ENCODE measurements around the gene MTCL1.

MTCL1 gene

DNA sequence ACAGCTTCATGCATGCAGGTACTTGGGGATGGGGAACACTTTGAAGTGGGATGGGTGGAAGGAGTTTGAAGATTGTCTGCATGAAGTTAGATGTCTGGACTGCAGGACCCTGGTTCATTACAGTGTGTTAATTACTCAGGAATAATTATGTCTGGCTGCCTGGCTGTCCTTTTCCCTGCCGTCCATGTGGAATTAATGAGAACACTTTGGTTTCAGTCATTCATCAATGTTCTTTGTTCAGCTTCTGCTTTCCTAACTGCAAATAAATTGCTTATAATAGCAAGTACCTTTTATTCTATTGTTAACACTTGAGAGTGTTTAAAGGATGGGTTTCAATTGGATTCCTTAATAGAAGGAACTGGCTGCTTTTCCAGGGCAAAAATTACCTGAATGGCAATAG is 35.8 kb downstream of the MTCL1 start:
- no peak for TF ChIP-seq POLR2AphosphoS5 (IDR thresholded peaks at IDR 0.05; ENCODE audit: low read depth, low read length)
- TF ChIP-seq SIN3A (IDR thresholded peaks at IDR 0.05; ENCODE audit: borderline replicate concordance, insufficient read depth, low read length): no peak
- no peak for TF ChIP-seq FOXP2 (optimal IDR thresholded peaks at IDR 0.05; ENCODE audit: borderline replicate concordance, extremely low read depth, extremely low read length, insufficient read depth)

DNA sequence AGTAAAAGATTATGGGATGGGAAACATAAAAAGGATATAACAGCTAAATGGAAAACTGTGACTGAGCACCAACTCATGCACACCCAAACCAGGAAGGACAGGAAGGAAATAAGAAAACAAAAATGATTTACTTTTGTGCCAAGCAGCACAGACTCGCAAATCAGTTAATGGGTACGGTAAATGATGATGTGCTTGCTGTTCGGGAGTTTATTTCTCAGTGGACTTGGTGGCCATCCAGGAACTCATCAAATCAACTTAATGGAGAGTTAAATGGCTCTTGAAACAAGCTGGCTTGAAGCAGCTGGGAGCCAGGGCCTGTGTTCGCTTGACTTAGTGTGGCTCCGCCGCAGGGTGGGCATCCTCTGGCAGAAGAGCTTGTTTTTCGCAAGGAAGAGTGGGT is 36.2 kb downstream of the MTCL1 start:
- no peak for TF ChIP-seq SIN3A (IDR thresholded peaks at IDR 0.05; ENCODE audit: borderline replicate concordance, insufficient read depth, low read length)
- no peak for TF ChIP-seq POLR2AphosphoS5 (IDR thresholded peaks at IDR 0.05; ENCODE audit: low read depth, low read length)
- TF ChIP-seq, protein P1, sequence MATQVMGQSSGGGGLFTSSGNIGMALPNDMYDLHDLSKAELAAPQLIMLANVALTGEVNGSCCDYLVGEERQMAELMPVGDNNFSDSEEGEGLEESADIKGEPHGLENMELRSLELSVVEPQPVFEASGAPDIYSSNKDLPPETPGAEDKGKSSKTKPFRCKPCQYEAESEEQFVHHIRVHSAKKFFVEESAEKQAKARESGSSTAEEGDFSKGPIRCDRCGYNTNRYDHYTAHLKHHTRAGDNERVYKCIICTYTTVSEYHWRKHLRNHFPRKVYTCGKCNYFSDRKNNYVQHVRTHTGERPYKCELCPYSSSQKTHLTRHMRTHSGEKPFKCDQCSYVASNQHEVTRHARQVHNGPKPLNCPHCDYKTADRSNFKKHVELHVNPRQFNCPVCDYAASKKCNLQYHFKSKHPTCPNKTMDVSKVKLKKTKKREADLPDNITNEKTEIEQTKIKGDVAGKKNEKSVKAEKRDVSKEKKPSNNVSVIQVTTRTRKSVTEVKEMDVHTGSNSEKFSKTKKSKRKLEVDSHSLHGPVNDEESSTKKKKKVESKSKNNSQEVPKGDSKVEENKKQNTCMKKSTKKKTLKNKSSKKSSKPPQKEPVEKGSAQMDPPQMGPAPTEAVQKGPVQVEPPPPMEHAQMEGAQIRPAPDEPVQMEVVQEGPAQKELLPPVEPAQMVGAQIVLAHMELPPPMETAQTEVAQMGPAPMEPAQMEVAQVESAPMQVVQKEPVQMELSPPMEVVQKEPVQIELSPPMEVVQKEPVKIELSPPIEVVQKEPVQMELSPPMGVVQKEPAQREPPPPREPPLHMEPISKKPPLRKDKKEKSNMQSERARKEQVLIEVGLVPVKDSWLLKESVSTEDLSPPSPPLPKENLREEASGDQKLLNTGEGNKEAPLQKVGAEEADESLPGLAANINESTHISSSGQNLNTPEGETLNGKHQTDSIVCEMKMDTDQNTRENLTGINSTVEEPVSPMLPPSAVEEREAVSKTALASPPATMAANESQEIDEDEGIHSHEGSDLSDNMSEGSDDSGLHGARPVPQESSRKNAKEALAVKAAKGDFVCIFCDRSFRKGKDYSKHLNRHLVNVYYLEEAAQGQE (IDR thresholded peaks at IDR 0.05; ENCODE audit: insufficient read depth in 1 of 2, low read depth in 2 of 2, low read length in 2 of 2): no peak
- TF ChIP-seq TAF1 (IDR thresholded peaks at IDR 0.05; ENCODE audit: borderline replicate concordance, insufficient read depth, low read length): no peak
- no peak for TF ChIP-seq FOXP2 (optimal IDR thresholded peaks at IDR 0.05; ENCODE audit: borderline replicate concordance, extremely low read depth, extremely low read length, insufficient read depth)

DNA sequence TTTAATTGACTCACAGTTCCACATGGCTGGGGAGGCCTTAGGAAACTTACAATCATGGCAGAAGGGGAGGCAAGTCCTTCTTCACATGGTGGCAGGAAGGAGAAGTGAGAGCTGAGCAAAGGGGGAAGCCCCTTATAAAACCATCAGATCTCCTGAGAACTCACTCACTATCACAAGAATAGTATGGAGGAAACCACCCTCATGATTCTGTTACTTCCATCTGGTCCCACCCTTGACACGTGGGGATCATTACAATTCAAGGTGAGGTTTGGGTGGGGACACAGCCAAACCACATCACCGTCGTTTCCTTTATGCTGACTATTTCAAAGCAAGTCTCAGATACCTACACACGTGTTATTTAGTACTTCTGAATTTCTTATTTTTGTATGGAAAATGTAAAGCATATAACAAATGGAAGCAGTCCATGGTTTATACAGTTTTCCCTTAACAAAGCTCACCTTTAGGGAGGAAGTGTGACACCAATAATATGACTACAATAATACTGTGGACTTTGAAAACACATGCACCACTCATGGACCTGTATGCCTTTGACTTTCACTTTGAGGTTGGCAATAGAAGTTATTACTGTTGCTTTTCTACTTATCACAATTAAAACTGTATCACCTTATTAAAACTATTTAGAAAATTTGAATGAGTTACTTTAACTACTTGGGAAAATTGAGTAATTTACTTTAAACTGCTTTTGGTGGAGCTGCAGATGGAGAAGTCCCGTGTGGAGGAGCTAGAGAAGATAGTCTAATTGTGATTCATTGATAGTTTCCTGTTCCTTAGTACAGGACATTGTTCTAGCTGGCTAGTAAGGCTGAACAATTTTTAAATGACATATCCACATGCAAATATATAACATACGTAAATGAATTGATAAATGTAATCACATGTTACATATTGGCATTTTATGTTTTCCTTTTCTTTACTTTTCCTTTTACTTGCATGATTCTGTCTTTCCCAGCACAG is 37.3 kb downstream of the MTCL1 start:
- TF ChIP-seq POLR2AphosphoS5 (IDR thresholded peaks at IDR 0.05; ENCODE audit: low read depth, low read length) (no peak), SIN3A (IDR thresholded peaks at IDR 0.05; ENCODE audit: borderline replicate concordance, insufficient read depth, low read length) (no peak), FOXP2 (optimal IDR thresholded peaks at IDR 0.05; ENCODE audit: borderline replicate concordance, extremely low read depth, extremely low read length, insufficient read depth) (no peak), TAF1 (IDR thresholded peaks at IDR 0.05; ENCODE audit: borderline replicate concordance, insufficient read depth, low read length) (no peak)
- TF ChIP-seq, protein P1 (IDR thresholded peaks at IDR 0.05; ENCODE audit: insufficient read depth in 1 of 2, low read depth in 2 of 2, low read length in 2 of 2): no peak

DNA sequence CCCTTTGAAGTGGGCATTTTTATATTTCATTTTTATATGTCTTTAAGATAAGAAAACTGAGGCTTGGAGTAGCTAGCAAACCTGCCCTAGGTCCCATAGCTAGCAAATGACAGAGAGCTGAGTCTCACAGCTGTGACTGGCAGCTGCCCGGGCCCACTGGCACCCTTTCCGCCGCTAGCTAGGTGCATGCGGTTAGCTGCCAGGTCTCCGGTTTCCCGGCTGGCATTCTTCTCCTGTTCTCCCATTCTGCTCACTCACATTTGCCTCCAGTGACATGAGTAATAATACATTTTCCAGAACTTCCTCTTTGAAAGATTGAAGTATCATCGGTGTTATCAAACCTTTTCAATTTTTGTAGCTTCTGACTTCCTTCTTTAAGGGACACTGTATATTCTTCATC is 38.7 kb downstream of the MTCL1 start:
- TF ChIP-seq SIN3A (IDR thresholded peaks at IDR 0.05; ENCODE audit: borderline replicate concordance, insufficient read depth, low read length): no peak
- TF ChIP-seq POLR2AphosphoS5 (IDR thresholded peaks at IDR 0.05; ENCODE audit: low read depth, low read length): no peak
- no peak for TF ChIP-seq TAF1 (IDR thresholded peaks at IDR 0.05; ENCODE audit: borderline replicate concordance, insufficient read depth, low read length)
- TF ChIP-seq, protein P1 (IDR thresholded peaks at IDR 0.05; ENCODE audit: insufficient read depth in 1 of 2, low read depth in 2 of 2, low read length in 2 of 2): no peak
- TF ChIP-seq FOXP2 (optimal IDR thresholded peaks at IDR 0.05; ENCODE audit: borderline replicate concordance, extremely low read depth, extremely low read length, insufficient read depth): no peak

DNA sequence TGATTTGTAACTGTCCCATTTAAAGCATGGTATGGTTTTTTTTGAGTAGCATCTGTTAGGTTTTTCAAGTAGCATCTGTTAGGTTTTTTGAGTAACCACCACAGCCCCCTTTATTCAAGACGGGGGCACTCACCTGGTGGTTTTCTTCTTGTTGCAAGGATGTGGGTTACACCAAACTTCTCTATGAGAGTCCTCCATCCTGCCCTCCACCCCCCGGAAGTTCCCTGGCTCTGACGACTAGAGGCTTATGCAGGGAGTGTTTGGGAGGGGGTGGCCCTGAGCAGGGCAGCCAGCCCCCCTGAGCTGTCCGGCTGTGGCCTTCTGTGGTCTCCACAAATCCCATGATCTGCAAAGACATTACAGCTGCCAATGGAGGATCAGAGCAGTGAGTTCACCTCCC is 39.3 kb downstream of the MTCL1 start:
- no peak for TF ChIP-seq FOXP2 (optimal IDR thresholded peaks at IDR 0.05; ENCODE audit: borderline replicate concordance, extremely low read depth, extremely low read length, insufficient read depth)
- TF ChIP-seq, protein P1 (IDR thresholded peaks at IDR 0.05; ENCODE audit: insufficient read depth in 1 of 2, low read depth in 2 of 2, low read length in 2 of 2): no peak
- no peak for TF ChIP-seq POLR2AphosphoS5 (IDR thresholded peaks at IDR 0.05; ENCODE audit: low read depth, low read length)
- TF ChIP-seq TAF1 (IDR thresholded peaks at IDR 0.05; ENCODE audit: borderline replicate concordance, insufficient read depth, low read length): no peak
- TF ChIP-seq SIN3A (IDR thresholded peaks at IDR 0.05; ENCODE audit: borderline replicate concordance, insufficient read depth, low read length): no peak

Measured in PFSK-1 (cell line).